Activated T-helper 17 cell treated with anti-CD3 and anti-CD28 coated beads, Interleukin-2, amount 50 U/mL, for 72 hours (primary cell): ENCODE data around the gene CLCN6. TPM values are rescaled to one million over a fixed set of nuclear protein-coding genes. Genes with fewer than 3 reads are reported as not detected.

Source experiments
- ATAC-seq: fragments of 150-1000 bp; cut with Tn5 transposase; replicated peaks from 2 replicates; pipeline ENCODE4 v1.10.0; 2021; ENCODE audit warnings: mild to moderate bottlenecking, moderate library complexity
- H3K27ac Mint-ChIP-seq: one replicate; pipeline ENCODE4 v1.8.0; 2022; ENCODE audit warnings: mixed read lengths
- H3K27me3 Mint-ChIP-seq: one replicate; pipeline ENCODE4 v1.8.0; 2022; ENCODE audit warnings: mixed read lengths
- H3K36me3 Mint-ChIP-seq: one replicate; pipeline ENCODE4 v1.8.0; 2022; ENCODE audit warnings: low read depth, mild to moderate bottlenecking, mixed read lengths
- H3K4me1 Mint-ChIP-seq: one replicate; pipeline ENCODE4 v1.8.0; 2022; ENCODE audit warnings: mixed read lengths
- H3K4me3 Mint-ChIP-seq: one replicate; pipeline ENCODE4 v1.8.0; 2022; ENCODE audit warnings: mild to moderate bottlenecking, mixed read lengths
- H3K9me3 Mint-ChIP-seq: one replicate; pipeline ENCODE4 v1.8.0; 2022; ENCODE audit warnings: mixed read lengths
- total RNA-seq, 2 donors: library from RNA; stranded (reverse); gene quantifications; one replicate each; pipeline ENCODE4 v1.2.3, GENCODE V29; 2022

The CLCN6 gene
- 10 to 100 TPM; 11.3 to 18.2 TPM for total RNA-seq

- no peaks in the 10 kb centered on the region for H3K27me3 Mint-ChIP-seq
- peaks cover 21% of the 10 kb centered on the region for H3K4me1 Mint-ChIP-seq
- H3K36me3 Mint-ChIP-seq, result peaks cover 66% of the 10 kb centered on the region
- peak within 1 kb of the TSS; percentile 92 for H3K27ac Mint-ChIP-seq
- H3K9me3 Mint-ChIP-seq, result no peaks in the 10 kb centered on the region
- peak within 1 kb of the TSS; percentile 90 for H3K4me3 Mint-ChIP-seq
- peak; percentile 91 for ATAC-seq
Observed at GRCh38 chr1:11805422-11806306, at the start of gene CLCN6, which contains the start of gene MTHFR. CLCN6 (plus strand) TSS chr1:11806191; CDS start chr1:11806263, 72 bp downstream. MTHFR (minus strand) TSS chr1:11805964; CDS start chr1:11803116, 2,848 bp downstream.

GRCh38 chr1:11757047-11757446, 48.9 kb upstream of the CLCN6 start:
- Mint-ChIP-seq H3K36me3 (no peaks in the 10 kb centered on the region), H3K27ac (no peak overlapping the region), H3K9me3 (no peaks in the 10 kb centered on the region), H3K4me1 (no peaks in the 10 kb centered on the region), H3K27me3 (peaks cover 9% of the 10 kb centered on the region), H3K4me3 (no peak overlapping the region)
- ATAC-seq, result no peak

GRCh38 chr1:11759791-11760190, 46.2 kb upstream of the CLCN6 start:
- no peaks in the 10 kb centered on the region for H3K36me3 Mint-ChIP-seq
- no peak overlapping the region for H3K27ac Mint-ChIP-seq
- ATAC-seq, result no peak
- no peaks in the 10 kb centered on the region for H3K9me3 Mint-ChIP-seq
- H3K4me1 Mint-ChIP-seq, result no peaks in the 10 kb centered on the region
- H3K4me3 Mint-ChIP-seq, result no peak overlapping the region
- peaks cover 13% of the 10 kb centered on the region for H3K27me3 Mint-ChIP-seq

- Mint-ChIP-seq H3K36me3 (no peaks in the 10 kb centered on the region), H3K4me1 (no peaks in the 10 kb centered on the region), H3K27me3 (peaks cover 13% of the 10 kb centered on the region), H3K4me3 (no peak overlapping the region), H3K27ac (no peak overlapping the region), H3K9me3 (no peaks in the 10 kb centered on the region)
- ATAC-seq, result no peak
Observed at GRCh38 chr1:11761285-11761684, 44.7 kb upstream of the CLCN6 start.

GRCh38 chr1:11761988-11762406, 44.0 kb upstream of the CLCN6 start, which contains the start of gene C1orf167:
C1orf167 (plus strand) TSS chr1:11762193; CDS start chr1:11764401, 2,208 bp downstream.
- H3K27me3 Mint-ChIP-seq, result peaks cover 9% of the 10 kb centered on the region
- H3K27ac Mint-ChIP-seq, result no peak within 1 kb of the TSS
- no peaks in the 10 kb centered on the region for H3K9me3 Mint-ChIP-seq
- ATAC-seq, result no peak
- H3K36me3 Mint-ChIP-seq, result no peaks in the 10 kb centered on the region
- no peaks in the 10 kb centered on the region for H3K4me1 Mint-ChIP-seq
- H3K4me3 Mint-ChIP-seq, result no peak within 1 kb of the TSS

GRCh38 chr1:11764115-11764514, 41.9 kb upstream of the CLCN6 start:
- Mint-ChIP-seq H3K36me3 (no peaks in the 10 kb centered on the region), H3K9me3 (no peaks in the 10 kb centered on the region)

GRCh38 chr1:11764519-11764918, 41.5 kb upstream of the CLCN6 start:
- no peaks in the 10 kb centered on the region for H3K4me1 Mint-ChIP-seq
- H3K27ac Mint-ChIP-seq, result no peak overlapping the region
- H3K9me3 Mint-ChIP-seq, result no peaks in the 10 kb centered on the region
- H3K36me3 Mint-ChIP-seq, result no peaks in the 10 kb centered on the region
- peaks cover 9% of the 10 kb centered on the region for H3K27me3 Mint-ChIP-seq
- no peak overlapping the region for H3K4me3 Mint-ChIP-seq
- ATAC-seq, result no peak

More at GRCh38 chr1:11764115-11764514, 41.9 kb upstream of the CLCN6 start:
- no peak for ATAC-seq
- H3K4me1 Mint-ChIP-seq, result no peaks in the 10 kb centered on the region
- H3K27ac Mint-ChIP-seq, result no peak overlapping the region
- H3K27me3 Mint-ChIP-seq, result peaks cover 9% of the 10 kb centered on the region
- H3K4me3 Mint-ChIP-seq, result no peak overlapping the region

GRCh38 chr1:11765661-11766428, 40.1 kb upstream of the CLCN6 start:
- no peak overlapping the region for H3K27ac Mint-ChIP-seq
- no peaks in the 10 kb centered on the region for H3K36me3 Mint-ChIP-seq
- no peak overlapping the region for H3K4me3 Mint-ChIP-seq
- no peaks in the 10 kb centered on the region for H3K4me1 Mint-ChIP-seq
- H3K27me3 Mint-ChIP-seq, result peaks cover 9% of the 10 kb centered on the region
- no peak for ATAC-seq
- H3K9me3 Mint-ChIP-seq, result no peaks in the 10 kb centered on the region

- Mint-ChIP-seq H3K4me3 (no peak overlapping the region), H3K4me1 (no peaks in the 10 kb centered on the region), H3K27me3 (peaks cover 5% of the 10 kb centered on the region), H3K27ac (no peak overlapping the region), H3K36me3 (no peaks in the 10 kb centered on the region), H3K9me3 (no peaks in the 10 kb centered on the region)
- ATAC-seq, result no peak
Observed at GRCh38 chr1:11766429-11766776, 39.6 kb upstream of the CLCN6 start.

GRCh38 chr1:11767922-11768704, 37.9 kb upstream of the CLCN6 start:
- no peaks in the 10 kb centered on the region for H3K36me3 Mint-ChIP-seq
- no peaks in the 10 kb centered on the region for H3K9me3 Mint-ChIP-seq
- H3K27me3 Mint-ChIP-seq, result no peaks in the 10 kb centered on the region
- ATAC-seq, result no peak
- no peak overlapping the region for H3K4me3 Mint-ChIP-seq
- no peaks in the 10 kb centered on the region for H3K4me1 Mint-ChIP-seq
- no peak overlapping the region for H3K27ac Mint-ChIP-seq

- H3K27ac Mint-ChIP-seq, result no peak overlapping the region
- no peaks in the 10 kb centered on the region for H3K9me3 Mint-ChIP-seq
- no peaks in the 10 kb centered on the region for H3K4me1 Mint-ChIP-seq
- no peak for ATAC-seq
- no peak overlapping the region for H3K4me3 Mint-ChIP-seq
- H3K36me3 Mint-ChIP-seq, result no peaks in the 10 kb centered on the region
- H3K27me3 Mint-ChIP-seq, result no peaks in the 10 kb centered on the region
Observed at GRCh38 chr1:11768821-11769220, 37.2 kb upstream of the CLCN6 start.

GRCh38 chr1:11769274-11769673, 36.7 kb upstream of the CLCN6 start:
- no peak overlapping the region for H3K4me3 Mint-ChIP-seq

GRCh38 chr1:11770011-11770410, 36.0 kb upstream of the CLCN6 start:
- no peaks in the 10 kb centered on the region for H3K27me3 Mint-ChIP-seq
- no peak overlapping the region for H3K27ac Mint-ChIP-seq
- no peaks in the 10 kb centered on the region for H3K36me3 Mint-ChIP-seq
- no peaks in the 10 kb centered on the region for H3K4me1 Mint-ChIP-seq
- no peak for ATAC-seq
- no peak overlapping the region for H3K4me3 Mint-ChIP-seq
- no peaks in the 10 kb centered on the region for H3K9me3 Mint-ChIP-seq

More at GRCh38 chr1:11769274-11769673, 36.7 kb upstream of the CLCN6 start:
- Mint-ChIP-seq H3K4me1 (no peaks in the 10 kb centered on the region), H3K36me3 (no peaks in the 10 kb centered on the region), H3K9me3 (no peaks in the 10 kb centered on the region), H3K27ac (no peak overlapping the region), H3K27me3 (no peaks in the 10 kb centered on the region)
- ATAC-seq, result no peak

- H3K4me3 Mint-ChIP-seq, result no peak overlapping the region
- no peak overlapping the region for H3K27ac Mint-ChIP-seq
- no peaks in the 10 kb centered on the region for H3K27me3 Mint-ChIP-seq
- no peaks in the 10 kb centered on the region for H3K36me3 Mint-ChIP-seq
- ATAC-seq, result no peak
- no peaks in the 10 kb centered on the region for H3K4me1 Mint-ChIP-seq
- no peaks in the 10 kb centered on the region for H3K9me3 Mint-ChIP-seq
Observed at GRCh38 chr1:11771481-11772043, 34.4 kb upstream of the CLCN6 start.
